ENCODE measurements around the gene PCDH15.

GRCh38 chr10:54139819-54140428, 661.1 kb downstream of the PCDH15 start:
- TF ChIP-seq CTCF (IDR thresholded peaks at IDR 0.05; ENCODE audit: borderline replicate concordance, extremely low read depth, low read length, poor library complexity, severe bottlenecking) (no peak), EZH2 (IDR thresholded peaks at IDR 0.05; ENCODE audit: borderline replicate concordance, low read depth, low read length, severe bottlenecking) (no peak)

Data from DND-41 (cell line).